HCT116 (cell line): ENCODE measurements around the gene S100A7A. TPM values are rescaled to one million over a fixed set of nuclear protein-coding genes. Genes with fewer than 3 reads are reported as not detected.

ENCODE experiments used
- ATAC-seq: fragments of 200-7000 bp; cut with Tn5 transposase; 2 replicates; pipeline ENCODE4 v1.9.1; 2020; ENCODE audit warnings: mild to moderate bottlenecking, moderate library complexity
- BruUV-seq: library from RNA; stranded (reverse); fragments of 400-500 nt; replicated peaks from 2 replicates; lab custom pipeline; 2021; lab: Mats Ljungman, UMichigan
- CTCF ChIA-PET: fragments of 300-600 bp; sonication (Branson Sonifier 250); formaldehyde crosslinking; loops from one replicate; lab custom pipeline; 2021; ENCODE audit warnings: antibody characterized with exemption; lab: Charles Lee
- POLR2A ChIA-PET: fragments of 300-600, 350-600 bp; sonication (Branson Sonifier 250); formaldehyde crosslinking; loops from one replicate; lab custom pipeline; 2021; ENCODE audit warnings: antibody characterized with exemption; lab: Charles Lee
- RAD21 ChIA-PET, 2 experiments: fragments of 300-600 bp; sonication (Branson Sonifier 250); formaldehyde crosslinking; loops; one replicate each; lab custom pipeline; 2023; ENCODE audit warnings: low total read pairs in 2 of 2; ENCODE audit not compliant: uncharacterized antibody in 2 of 2, unreplicated experiment in 2 of 2, low non-redundant PET in 1 of 2; lab: Charles Lee
- DNase-seq: peaks from one replicate; pipeline ENCODE4 v3.0.0-alpha.2; 2010; ENCODE audit warnings: low read depth, low spot score
- H2AFZ ChIP-seq: fragments of 200-600 bp; shearing (Covaris generic), sonication (generic); 2 replicates; pipeline ENCODE4 v1.6.1; 2017; ENCODE audit warnings: low read depth, mixed run types, mixed read lengths, antibody characterized with exemption, low read length; ENCODE audit not compliant: poor library complexity, severe bottlenecking
- H3K27ac ChIP-seq: 2 replicates; pipeline ENCODE4 v1.5.1; 2012; ENCODE audit warnings: low read depth, low read length
- H3K27me3 ChIP-seq: fragments of 200-600 bp; sonication (generic); 2 replicates; pipeline ENCODE4 v1.6.1; 2016; ENCODE audit warnings: mixed run types, low read length, mixed read lengths; ENCODE audit not compliant: insufficient read depth
- H3K36me3 ChIP-seq, 2 experiments: fragments of 200-500 bp in 1 of 2; fragments of 200-600 bp in 1 of 2; sonication (Bioruptor generic) in 1 of 2; sonication (generic) in 1 of 2; 2 replicates each; pipeline versions ENCODE4 v1.5.1 to v1.6.1; 2014 to 2016; ENCODE audit warnings: low read length in 2 of 2, inconsistent platforms in 1 of 2, mixed read lengths in 1 of 2, mixed run types in 1 of 2; ENCODE audit not compliant: insufficient read depth in 2 of 2, control insufficient read depth in 1 of 2
- H3K4me1 ChIP-seq, 2 experiments: fragments of 200-600 bp in 1 of 2; sonication (generic) in 1 of 2; 2 replicates each; pipeline versions ENCODE4 v1.5.1 to v1.6.1; 2012 to 2017; ENCODE audit warnings: low read length in 2 of 2, inconsistent platforms in 1 of 2, mild to moderate bottlenecking in 1 of 2, mixed read lengths in 1 of 2, mixed run types in 1 of 2, moderate library complexity in 1 of 2; ENCODE audit not compliant: insufficient read depth in 2 of 2, control insufficient read depth in 1 of 2
- H3K4me2 ChIP-seq: fragments of 200-600 bp; sonication (generic); 2 replicates; pipeline ENCODE4 v1.6.1; 2017; ENCODE audit warnings: mixed run types, low read length, mixed read lengths
- H3K4me3 ChIP-seq, 2 experiments: fragments of 200-600 bp in 1 of 2; sonication (generic) in 1 of 2; replicated peaks in 1 of 2; 2 replicates each; pipeline ENCODE4 v1.5.1; 2011 to 2016; ENCODE audit warnings: low read length in 2 of 2, control low read depth in 1 of 2, low read depth in 1 of 2, mild to moderate bottlenecking in 1 of 2, mixed read lengths in 1 of 2, mixed run types in 1 of 2
- H3K79me2 ChIP-seq: fragments of 200-600 bp; sonication (generic); 2 replicates; pipeline ENCODE4 v1.6.1; 2017; ENCODE audit warnings: mild to moderate bottlenecking, mixed run types, low read length, moderate library complexity, mixed read lengths; ENCODE audit not compliant: insufficient read depth
- H3K9ac ChIP-seq: fragments of 200-600 bp; sonication (generic); 2 replicates; pipeline ENCODE4 v1.6.1; 2016; ENCODE audit warnings: low read length, mixed read lengths
- H3K9me2 ChIP-seq: fragments of 200-600 bp; sonication (generic), shearing (Covaris generic); 2 replicates; pipeline ENCODE4 v1.6.1; 2017; ENCODE audit warnings: mixed run types, mild to moderate bottlenecking, moderate library complexity; ENCODE audit not compliant: insufficient read depth
- H3K9me3 ChIP-seq, 2 experiments: fragments of 200-500 bp in 1 of 2; fragments of 200-600 bp in 1 of 2; sonication (Bioruptor generic) in 1 of 2; sonication (generic) in 1 of 2; 2 replicates each; pipeline ENCODE4 v1.6.1; 2014 to 2017; ENCODE audit warnings: low read length in 2 of 2, mixed read lengths in 2 of 2, inconsistent platforms in 1 of 2, low read depth in 1 of 2, mild to moderate bottlenecking in 1 of 2, mixed run types in 1 of 2, moderate library complexity in 1 of 2; ENCODE audit not compliant: control insufficient read depth in 1 of 2, insufficient read depth in 1 of 2
- H4K20me1 ChIP-seq: fragments of 200-600 bp; sonication (generic), shearing (Covaris generic); 2 replicates; pipeline ENCODE4 v1.6.1; 2017; ENCODE audit warnings: mixed run types, mild to moderate bottlenecking, moderate library complexity; ENCODE audit not compliant: insufficient read depth
- CBX3 ChIP-seq: IDR thresholded peaks from 2 replicates; pipeline ENCODE4 v1.6.1; 2012; ENCODE audit warnings: low read depth
- CTCF ChIP-seq, 3 experiments: fragments of 200-600 bp in 1 of 3; sonication (generic) in 1 of 3; IDR thresholded peaks in 2 of 3; conservative IDR thresholded peaks in 1 of 3; 2 replicates each; pipeline ENCODE4 v1.5.1; 2012 to 2017; ENCODE audit warnings: low read depth in 2 of 3, low read length in 2 of 3, antibody characterized with exemption in 1 of 3, borderline replicate concordance in 1 of 3, control low read depth in 1 of 3, mild to moderate bottlenecking in 1 of 3, mixed read lengths in 1 of 3, mixed run types in 1 of 3, moderate library complexity in 1 of 3; ENCODE audit not compliant: insufficient read depth in 1 of 3
- ELF1 ChIP-seq: IDR thresholded peaks from 2 replicates; pipeline ENCODE4 v1.6.1; 2012; ENCODE audit warnings: low read depth, borderline replicate concordance
- EZH2phosphoT487 ChIP-seq: fragments of 200-600 bp; IDR thresholded peaks from 2 replicates; pipeline ENCODE4 v1.6.1; 2018; ENCODE audit warnings: antibody characterized with exemption, borderline replicate concordance
- FOSL1 ChIP-seq: IDR thresholded peaks from 2 replicates; pipeline ENCODE4 v1.6.1; 2012; ENCODE audit warnings: low read depth
- JUND ChIP-seq: IDR thresholded peaks from 2 replicates; pipeline ENCODE4 v1.6.1; 2012
- POLR2A ChIP-seq: IDR thresholded peaks from 2 replicates; pipeline ENCODE4 v1.7.0; 2011; ENCODE audit warnings: borderline replicate concordance; ENCODE audit not compliant: insufficient read depth, insufficient read length; ENCODE audit errors: extremely low read depth
- SP1 ChIP-seq: IDR thresholded peaks from 2 replicates; pipeline ENCODE4 v1.6.1; 2012; ENCODE audit warnings: low read depth
- SRF ChIP-seq: IDR thresholded peaks from 2 replicates; pipeline ENCODE4 v1.6.1; 2012; ENCODE audit warnings: low read depth
- TCF7L2 ChIP-seq: IDR thresholded peaks from 2 replicates; pipeline ENCODE4 v1.7.0; 2011; ENCODE audit warnings: borderline replicate concordance, inconsistent platforms; ENCODE audit not compliant: insufficient read depth, insufficient read length; ENCODE audit errors: extremely low read depth
- ZBTB33 ChIP-seq: IDR thresholded peaks from 2 replicates; pipeline ENCODE4 v1.6.1; 2011; ENCODE audit warnings: mild to moderate bottlenecking, low read length, moderate library complexity; ENCODE audit not compliant: insufficient replicate concordance; ENCODE audit errors: extremely low read depth
- ZNF274 ChIP-seq: fragments of 200-500 bp; sonication (Bioruptor generic); IDR thresholded peaks from 2 replicates; pipeline ENCODE4 v1.6.1; 2014; ENCODE audit warnings: mild to moderate bottlenecking, low read depth, low read length, inconsistent platforms
- intact Hi-C: fragments of 100-400 bp; cut with micrococcal nuclease; formaldehyde crosslinking; loops from 2 replicates; pipeline ENCODE4 v1.10.0; 2022
- total RNA-seq: library from RNA; stranded (reverse); gene quantifications from one replicate; pipeline ENCODE4 v1.2.1, GENCODE V29; 2021; ENCODE audit not compliant: unreplicated experiment

The S100A7A gene
- total RNA-seq, 1 experiment from 2014 or later = not detected

GRCh38 chr1:153387785-153388184, 28.5 kb upstream of the S100A7A start:
- Histone ChIP-seq H3K4me2 (no peak overlapping the region), H4K20me1 (no peaks in the 10 kb centered on the region), H3K27me3 (peaks cover 71% of the 10 kb centered on the region), H3K79me2 (no peaks in the 10 kb centered on the region), H3K9ac (no peak overlapping the region), H3K36me3 (no peaks in the 10 kb centered on the region), H3K4me3 (no peak overlapping the region), H2AFZ (no peak overlapping the region), H3K4me1 (no peaks in the 10 kb centered on the region)
- no peak for DNase-seq
- intact Hi-C loops = no loop called here
- ChIA-PET POLR2A (no interaction called here), CTCF (no interaction called here)
- no TSS peak for BruUV-seq
- TF ChIP-seq ELF1 = no peak
- TF ChIP-seq SRF = no peak
- no peak for TF ChIP-seq EZH2phosphoT487
- TF ChIP-seq TCF7L2 = no peak
- TF ChIP-seq JUND = no peak
- TF ChIP-seq ZNF274 = no peak
- TF ChIP-seq, all 23 proteins: peak for 0
- Histone ChIP-seq H3K27ac (no peak overlapping the region), H3K9me2 (no peaks in the 10 kb centered on the region), H3K9me3 (no peaks in the 10 kb centered on the region)
- RAD21 ChIA-PET = no interaction called here
- ATAC-seq = no peak

- POLR2A ChIA-PET = no interaction called here
- DNase-seq (no peak), ATAC-seq (no peak)
- H3K4me2 ChIP-seq = no peak overlapping the region
- H3K27me3 ChIP-seq = peaks cover 73% of the 10 kb centered on the region
- no peaks in the 10 kb centered on the region for H3K4me1 ChIP-seq
- H4K20me1 ChIP-seq = no peaks in the 10 kb centered on the region
- BruUV-seq = no TSS peak
- no peak overlapping the region for H2AFZ ChIP-seq
- no peaks in the 10 kb centered on the region for H3K36me3 ChIP-seq
- no peak overlapping the region for H3K4me3 ChIP-seq
- intact Hi-C loops = no loop called here
- RAD21 ChIA-PET = no interaction called here
- no peaks in the 10 kb centered on the region for H3K9me2 ChIP-seq
- no peak for TF ChIP-seq JUND
- no peak for TF ChIP-seq CTCF (IDR thresholded peaks at IDR 0.05 in 2 of 3, conservative IDR thresholded peaks at IDR 0.05 in 1 of 3; ENCODE audit: borderline replicate concordance in 1 of 3, insufficient read depth in 1 of 3, low read depth in 2 of 3, low read length in 2 of 3)
- TF ChIP-seq FOSL1 = no peak
- no peak for TF ChIP-seq SP1
- no peak for TF ChIP-seq ZBTB33
- no peak for TF ChIP-seq CBX3
- no peak for TF ChIP-seq ZNF274
- TF ChIP-seq SRF = no peak
- no peak for TF ChIP-seq POLR2A
- no peak for TF ChIP-seq EZH2phosphoT487
- no peaks in the 10 kb centered on the region for H3K9me3 ChIP-seq
- no peak overlapping the region for H3K27ac ChIP-seq
- no peak overlapping the region for H3K9ac ChIP-seq
- no peaks in the 10 kb centered on the region for H3K79me2 ChIP-seq
- CTCF ChIA-PET = no interaction called here
Measured at GRCh38 chr1:153389401-153389800, 26.9 kb upstream of the S100A7A start.
